ENCODE measurements around the gene PLEKHG5. TPM values are rescaled to one million over a fixed set of nuclear protein-coding genes. Genes with fewer than 3 reads are reported as not detected.
A peak's percentile ranks its signal among the peaks of the same experiment; 100 is the strongest.
"Not testable (repeated sequence)": the region's sequence is repeated elsewhere in the genome, so short reads cannot be mapped to it uniquely, and the experiment has no call there.

PLEKHG5 gene
- total RNA-seq, 1 experiment from 2014 or later = 0.86 TPM

GRCh38 chr1:6494627-6495026, 3.2 kb upstream of the PLEKHG5 start:
- intact Hi-C loops (cut with micrococcal nuclease; ENCODE audit: unreplicated experiment) = no loop called here
- CTCF ChIA-PET = no interaction called here

DNA sequence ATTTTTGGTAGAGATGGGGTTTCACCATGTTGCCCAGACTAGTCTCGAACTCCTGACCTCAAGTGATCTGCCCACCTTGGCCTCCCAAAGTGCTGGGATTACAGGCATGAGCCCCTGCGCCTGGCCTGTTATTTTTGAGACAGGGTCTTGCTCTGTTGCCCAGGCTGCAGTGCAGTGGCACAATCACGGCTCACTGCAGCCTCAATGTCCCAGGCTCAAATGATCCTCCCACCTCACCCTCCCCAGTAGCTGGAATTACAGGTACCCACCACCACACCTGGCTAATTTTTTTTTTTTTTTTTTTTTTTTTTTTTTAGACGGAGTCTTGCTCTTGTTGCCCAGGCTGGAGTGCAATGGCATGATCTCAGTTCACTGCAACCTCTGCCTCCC, 2.4 kb upstream of the PLEKHG5 start:
- DNase-seq (ENCODE audit: low spot score); H3K27ac ChIP-seq (ENCODE audit: low read depth, low read length, poor library complexity, severe bottlenecking); H3K4me3 ChIP-seq (ENCODE audit: low read depth, low read length, poor library complexity, severe bottlenecking); POLR2A ChIA-PET (ENCODE audit: low non-redundant PET); H3K27me3 ChIP-seq (replicated peaks; ENCODE audit: insufficient read depth, low read depth, low read length, poor library complexity); CTCF ChIA-PET; BruUV-seq (replicated peaks); H3K36me3 ChIP-seq (ENCODE audit: insufficient read depth, low read length, poor library complexity, severe bottlenecking); H3K9me3 ChIP-seq (ENCODE audit: low read depth, low read length, poor library complexity, severe bottlenecking); intact Hi-C loops (cut with micrococcal nuclease; ENCODE audit: unreplicated experiment): not testable (repeated sequence)
- peaks cover 14% of the 10 kb centered on the region for H3K4me1 ChIP-seq (ENCODE audit: insufficient read depth, low read length, poor library complexity, severe bottlenecking)

More at GRCh38 chr1:6494627-6495026, 3.2 kb upstream of the PLEKHG5 start:
- no peaks in the 10 kb centered on the region for H3K36me3 ChIP-seq (ENCODE audit: insufficient read depth, low read length, poor library complexity, severe bottlenecking)
- TF ChIP-seq, protein P1, sequence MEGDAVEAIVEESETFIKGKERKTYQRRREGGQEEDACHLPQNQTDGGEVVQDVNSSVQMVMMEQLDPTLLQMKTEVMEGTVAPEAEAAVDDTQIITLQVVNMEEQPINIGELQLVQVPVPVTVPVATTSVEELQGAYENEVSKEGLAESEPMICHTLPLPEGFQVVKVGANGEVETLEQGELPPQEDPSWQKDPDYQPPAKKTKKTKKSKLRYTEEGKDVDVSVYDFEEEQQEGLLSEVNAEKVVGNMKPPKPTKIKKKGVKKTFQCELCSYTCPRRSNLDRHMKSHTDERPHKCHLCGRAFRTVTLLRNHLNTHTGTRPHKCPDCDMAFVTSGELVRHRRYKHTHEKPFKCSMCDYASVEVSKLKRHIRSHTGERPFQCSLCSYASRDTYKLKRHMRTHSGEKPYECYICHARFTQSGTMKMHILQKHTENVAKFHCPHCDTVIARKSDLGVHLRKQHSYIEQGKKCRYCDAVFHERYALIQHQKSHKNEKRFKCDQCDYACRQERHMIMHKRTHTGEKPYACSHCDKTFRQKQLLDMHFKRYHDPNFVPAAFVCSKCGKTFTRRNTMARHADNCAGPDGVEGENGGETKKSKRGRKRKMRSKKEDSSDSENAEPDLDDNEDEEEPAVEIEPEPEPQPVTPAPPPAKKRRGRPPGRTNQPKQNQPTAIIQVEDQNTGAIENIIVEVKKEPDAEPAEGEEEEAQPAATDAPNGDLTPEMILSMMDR (conservative IDR thresholded peaks at IDR 0.05; ENCODE audit: low read depth, low read length) = no peak
- TF ChIP-seq EZH2 (IDR thresholded peaks at IDR 0.05; ENCODE audit: borderline replicate concordance, low read depth, low read length, poor library complexity, severe bottlenecking) = no peak
- peaks cover 14% of the 10 kb centered on the region for H3K4me1 ChIP-seq (ENCODE audit: insufficient read depth, low read length, poor library complexity, severe bottlenecking)
- no peaks in the 10 kb centered on the region for H3K27me3 ChIP-seq (replicated peaks; ENCODE audit: insufficient read depth, low read depth, low read length, poor library complexity)
- DNase-seq (ENCODE audit: low spot score) = no peak
- no peak overlapping the region for H3K27ac ChIP-seq (ENCODE audit: low read depth, low read length, poor library complexity, severe bottlenecking)
- no TSS peak for BruUV-seq (replicated peaks)
- H3K9me3 ChIP-seq (ENCODE audit: low read depth, low read length, poor library complexity, severe bottlenecking) = no peaks in the 10 kb centered on the region
- H3K4me3 ChIP-seq (ENCODE audit: low read depth, low read length, poor library complexity, severe bottlenecking) = no peak overlapping the region
- POLR2A ChIA-PET (ENCODE audit: low non-redundant PET) = no interaction called here

- intact Hi-C loops (cut with micrococcal nuclease; ENCODE audit: unreplicated experiment) = no loop called here
- no TSS peak for BruUV-seq (replicated peaks)
- DNase-seq (ENCODE audit: low spot score) = no peak
- Histone ChIP-seq H3K4me1 (ENCODE audit: insufficient read depth, low read length, poor library complexity, severe bottlenecking) (peaks cover 14% of the 10 kb centered on the region), H3K27me3 (replicated peaks; ENCODE audit: insufficient read depth, low read depth, low read length, poor library complexity) (no peaks in the 10 kb centered on the region), H3K36me3 (ENCODE audit: insufficient read depth, low read length, poor library complexity, severe bottlenecking) (no peaks in the 10 kb centered on the region), H3K27ac (ENCODE audit: low read depth, low read length, poor library complexity, severe bottlenecking) (no peak overlapping the region), H3K9me3 (ENCODE audit: low read depth, low read length, poor library complexity, severe bottlenecking) (no peaks in the 10 kb centered on the region), H3K4me3 (ENCODE audit: low read depth, low read length, poor library complexity, severe bottlenecking) (no peak overlapping the region)
- TF ChIP-seq EZH2 (IDR thresholded peaks at IDR 0.05; ENCODE audit: borderline replicate concordance, low read depth, low read length, poor library complexity, severe bottlenecking) = no peak
- TF ChIP-seq, protein P1 (conservative IDR thresholded peaks at IDR 0.05; ENCODE audit: low read depth, low read length) = no peak
- POLR2A ChIA-PET (ENCODE audit: low non-redundant PET) = no interaction called here
- CTCF ChIA-PET = no interaction called here
These were observed 499 bp upstream of the PLEKHG5 start for GRCh38 chr1:6491966-6492365.

DNA sequence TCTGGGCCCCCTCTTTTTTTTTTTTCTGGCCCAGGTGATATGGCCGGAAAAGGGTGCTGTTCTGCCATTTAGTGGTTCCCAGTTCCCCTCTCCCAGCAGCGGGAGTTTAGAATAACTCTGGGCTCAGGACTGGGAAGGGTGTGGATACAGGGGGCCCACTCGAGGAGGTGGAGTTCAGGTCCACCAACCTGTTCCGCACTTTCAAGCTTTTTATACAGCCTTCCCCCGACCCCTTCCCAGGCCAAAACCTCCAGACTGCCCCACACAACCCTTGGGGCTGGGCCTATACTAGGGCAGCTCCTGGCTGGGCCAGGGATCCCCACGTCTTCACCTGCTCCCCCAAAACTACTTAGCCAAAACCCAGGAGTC, 402 bp downstream of the PLEKHG5 start:
- POLR2A ChIA-PET (ENCODE audit: low non-redundant PET) = no interaction called here

More for the DNA sequence above, 402 bp downstream of the PLEKHG5 start:
- intact Hi-C loops (cut with micrococcal nuclease; ENCODE audit: unreplicated experiment) = no loop called here
- Histone ChIP-seq H3K27me3 (replicated peaks; ENCODE audit: insufficient read depth, low read depth, low read length, poor library complexity) (peaks cover 3% of the 10 kb centered on the region), H3K4me3 (ENCODE audit: low read depth, low read length, poor library complexity, severe bottlenecking) (peak overlapping the region; percentile 55), H3K36me3 (ENCODE audit: insufficient read depth, low read length, poor library complexity, severe bottlenecking) (no peaks in the 10 kb centered on the region), H3K27ac (ENCODE audit: low read depth, low read length, poor library complexity, severe bottlenecking) (no peak overlapping the region), H3K4me1 (ENCODE audit: insufficient read depth, low read length, poor library complexity, severe bottlenecking) (peaks cover 11% of the 10 kb centered on the region), H3K9me3 (ENCODE audit: low read depth, low read length, poor library complexity, severe bottlenecking) (no peaks in the 10 kb centered on the region)
- BruUV-seq (replicated peaks) = no TSS peak
- TF ChIP-seq EZH2 (IDR thresholded peaks at IDR 0.05; ENCODE audit: borderline replicate concordance, low read depth, low read length, poor library complexity, severe bottlenecking) = no peak
- TF ChIP-seq, protein P1 (conservative IDR thresholded peaks at IDR 0.05; ENCODE audit: low read depth, low read length) = no peak
- CTCF ChIA-PET = interaction anchor here (1.1 kb wide), 1 partner anchor 11 kb away, joined by 3 read pairs; no protein-coding TSS in a partner anchor
- DNase-seq (ENCODE audit: low spot score) = no peak
